NCI-H774 (cell line): ENCODE measurements around the gene HECTD1.
"Not testable (repeated sequence)": the region's sequence is repeated elsewhere in the genome, so short reads cannot be mapped to it uniquely, and the experiment has no call there.

Experiments
- DNase-seq: peaks from one replicate; lab custom pipeline; 2025; lab: John Stamatoyannopoulos, UW

HECTD1 gene

GRCh38 chr14:31207755-31208545, at the start of gene HECTD1:
HECTD1 (minus strand) TSS chr14:31207793; CDS start chr14:31205936, 1,857 bp downstream.
- DNase-seq = peak; percentile 91

DNA sequence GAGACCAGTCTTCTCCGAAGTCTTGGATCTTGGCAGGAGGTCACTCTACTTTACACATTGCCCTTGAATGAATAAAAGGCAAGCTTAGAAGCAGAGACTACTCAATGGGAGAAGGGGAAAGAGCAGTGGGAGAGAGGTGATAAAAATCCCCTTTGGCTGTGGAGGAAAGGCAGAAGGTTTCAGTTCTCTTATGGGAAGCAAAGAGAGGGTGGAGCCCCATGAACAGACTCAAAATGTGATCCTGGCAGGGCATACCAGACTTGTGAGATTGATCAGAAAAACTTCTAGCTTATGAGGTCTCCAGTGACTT, 49.6 kb upstream of the HECTD1 start:
- DNase-seq = no peak

GRCh38 chr14:31256534-31257243, 49.1 kb upstream of the HECTD1 start:
- no peak for DNase-seq

- DNase-seq = not testable (repeated sequence)
These were observed 48.3 kb upstream of the HECTD1 start for GRCh38 chr14:31255918-31256317.

GRCh38 chr14:31255286-31255685, 47.7 kb upstream of the HECTD1 start:
- DNase-seq = no peak

DNA sequence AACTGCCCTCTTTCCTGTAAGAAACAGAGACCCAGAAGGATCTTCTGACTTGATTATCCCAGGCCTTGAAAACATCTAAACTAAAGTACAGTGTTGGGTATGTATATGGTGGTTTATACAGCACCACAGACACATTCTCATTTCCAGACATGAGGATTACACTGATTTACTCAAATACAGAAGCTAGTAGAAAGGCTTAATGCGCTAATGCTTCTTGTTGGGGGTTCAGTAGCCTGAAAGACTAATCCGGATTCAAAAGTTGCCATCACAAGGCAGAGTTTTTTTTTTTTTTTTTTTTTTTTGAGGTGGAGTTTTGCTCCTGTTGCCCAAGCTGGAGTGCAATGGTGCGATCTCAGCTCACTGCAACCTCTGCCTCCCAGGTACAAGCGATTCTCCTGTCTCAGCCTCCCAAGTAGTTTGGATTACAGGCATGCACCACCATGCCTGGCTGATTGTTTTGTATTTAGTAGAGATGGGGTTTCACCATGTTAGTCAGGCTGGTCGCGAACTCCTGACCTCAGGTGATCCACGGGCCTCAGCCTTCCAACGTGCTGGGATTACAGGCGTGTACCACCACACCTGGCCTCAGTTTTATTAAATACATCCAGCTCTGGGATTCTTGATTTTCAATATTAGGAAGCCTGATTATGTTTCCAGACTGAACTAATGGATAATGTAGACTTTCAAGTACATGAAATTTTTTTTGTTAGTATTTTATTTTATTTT, 46.3 kb upstream of the HECTD1 start:
- no peak for DNase-seq

- no peak for DNase-seq
These were observed 45.3 kb upstream of the HECTD1 start for GRCh38 chr14:31252865-31253264.

DNA sequence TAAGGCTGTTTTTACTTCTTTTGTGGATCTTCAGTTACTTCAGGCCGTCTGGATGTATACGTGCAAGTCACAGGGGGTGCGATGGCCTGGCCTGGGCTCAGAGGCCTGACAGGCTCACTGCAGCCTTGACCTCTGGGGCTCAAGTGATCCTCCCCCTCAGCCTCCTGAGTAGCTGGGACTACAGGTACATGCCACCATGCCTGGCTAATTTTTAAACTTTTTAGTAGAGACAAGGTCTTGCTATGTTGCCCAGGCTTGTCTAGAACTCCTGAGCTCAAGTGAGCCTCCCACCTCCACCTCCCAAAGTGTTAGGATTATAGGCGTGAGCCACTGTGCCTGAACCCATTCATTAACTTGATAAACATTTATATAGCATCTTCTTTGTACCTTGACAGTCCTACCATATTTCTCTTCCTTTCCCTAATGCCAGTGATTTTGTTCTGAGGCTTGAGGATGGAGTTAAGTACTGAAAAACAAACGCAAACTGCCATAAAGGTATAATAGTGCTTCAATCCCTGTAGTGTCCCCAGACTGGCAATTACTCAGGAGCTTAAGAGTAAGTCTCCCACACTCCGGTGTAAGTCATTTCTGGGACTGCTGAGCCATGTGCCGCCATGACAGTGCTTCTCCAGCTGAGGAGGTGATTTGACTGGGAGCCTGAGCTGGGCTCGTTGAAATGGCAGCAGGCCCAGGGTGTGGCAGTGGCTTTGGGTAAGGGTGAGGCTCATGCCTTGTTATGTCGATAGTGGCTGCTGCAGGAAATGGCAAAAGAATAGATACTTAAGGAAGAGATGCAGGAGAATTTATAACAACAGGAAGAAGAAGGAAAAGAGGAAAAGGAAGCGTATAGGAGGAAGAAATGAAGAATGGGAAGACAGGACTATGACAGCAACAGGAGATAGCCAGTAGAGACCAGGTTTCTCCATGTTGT, 43.7 kb upstream of the HECTD1 start:
- no peak for DNase-seq

GRCh38 chr14:31244626-31245025, 37.0 kb upstream of the HECTD1 start:
- DNase-seq = no peak

- no peak for DNase-seq
These were observed 36.3 kb upstream of the HECTD1 start for GRCh38 chr14:31243860-31244259.

DNA sequence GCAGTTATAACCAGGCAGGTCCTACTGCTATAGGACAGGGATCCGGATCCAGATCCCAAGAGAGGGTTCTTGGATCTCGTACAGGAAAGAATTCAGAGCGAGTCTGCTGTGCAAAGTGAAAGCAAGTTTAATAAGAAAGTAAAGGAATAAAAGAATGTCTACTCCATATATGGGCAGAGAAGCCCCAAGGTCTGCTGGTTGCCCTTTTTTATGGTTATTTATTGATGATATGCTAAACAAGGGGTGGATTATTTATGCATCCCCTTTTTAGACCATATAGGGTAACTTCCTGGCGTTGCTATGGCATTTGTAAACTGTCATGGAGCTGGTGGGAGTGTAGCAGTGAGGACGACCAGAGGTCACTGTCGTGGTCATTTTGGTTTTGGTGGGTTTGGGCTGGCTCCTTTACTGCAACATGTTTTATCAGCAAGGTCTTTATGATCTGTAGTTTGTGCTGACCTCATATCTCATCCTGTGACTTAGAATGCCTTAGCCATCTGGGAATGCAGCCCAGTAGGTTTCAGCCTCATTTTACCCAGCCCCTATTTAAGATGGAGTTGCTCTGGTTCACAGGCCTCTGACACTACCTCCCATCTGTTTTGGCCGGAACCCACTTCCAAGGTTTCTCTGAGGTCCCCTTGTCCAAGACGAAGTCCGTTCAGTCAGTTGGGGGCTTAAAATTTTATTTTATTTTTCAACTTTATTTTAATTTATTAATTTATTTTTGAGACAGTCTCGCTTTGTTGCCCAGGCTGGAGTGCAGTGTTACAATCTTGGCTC, 34.8 kb upstream of the HECTD1 start:
- not testable (repeated sequence) for DNase-seq

- no peak for DNase-seq
These were observed 34.0 kb upstream of the HECTD1 start for GRCh38 chr14:31241450-31242114.

GRCh38 chr14:31239741-31240140, 32.1 kb upstream of the HECTD1 start:
- no peak for DNase-seq

GRCh38 chr14:31235462-31235861, 27.9 kb upstream of the HECTD1 start:
- DNase-seq = no peak

GRCh38 chr14:31232081-31232480, 24.5 kb upstream of the HECTD1 start:
- DNase-seq = no peak

DNA sequence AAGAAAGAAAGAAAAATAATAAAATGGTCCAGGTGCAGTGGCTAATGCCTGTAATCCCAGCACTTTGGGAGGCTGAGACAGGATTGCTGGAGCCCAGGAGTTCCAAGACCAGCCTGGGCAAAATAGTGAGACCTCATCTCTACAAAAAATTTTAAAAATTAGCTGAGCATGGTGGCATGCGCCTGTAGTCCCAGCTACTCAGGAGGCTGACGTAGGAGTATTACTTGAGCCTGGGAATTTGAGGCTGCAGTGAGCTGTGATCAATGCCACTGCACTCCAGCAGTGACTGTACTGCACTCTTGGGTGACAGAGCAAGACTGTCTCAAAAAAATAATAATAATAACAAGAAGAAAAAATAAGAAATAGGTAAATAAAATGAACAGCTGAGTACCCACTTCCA, 23.7 kb upstream of the HECTD1 start:
- DNase-seq = not testable (repeated sequence)

DNA sequence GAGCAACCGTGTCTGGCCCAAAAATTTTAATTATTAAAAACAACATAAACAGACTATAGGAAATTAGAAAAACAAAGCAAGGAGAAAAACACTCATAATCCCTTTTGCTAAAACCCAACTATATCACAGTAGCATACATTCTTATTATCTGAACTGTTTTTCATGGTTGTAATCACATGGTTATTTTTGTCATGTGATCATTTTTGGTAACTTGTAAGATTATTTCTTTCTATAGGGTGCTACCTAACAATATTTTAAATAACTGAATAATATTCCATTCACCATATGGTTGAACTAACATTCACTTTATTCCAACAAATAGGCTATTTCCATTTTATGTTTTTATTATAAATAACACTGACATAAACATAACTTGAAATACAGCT, 23.0 kb upstream of the HECTD1 start:
- DNase-seq = no peak

- peak; percentile 80 for DNase-seq
These were observed 22.3 kb upstream of the HECTD1 start for GRCh38 chr14:31229638-31230572.

DNA sequence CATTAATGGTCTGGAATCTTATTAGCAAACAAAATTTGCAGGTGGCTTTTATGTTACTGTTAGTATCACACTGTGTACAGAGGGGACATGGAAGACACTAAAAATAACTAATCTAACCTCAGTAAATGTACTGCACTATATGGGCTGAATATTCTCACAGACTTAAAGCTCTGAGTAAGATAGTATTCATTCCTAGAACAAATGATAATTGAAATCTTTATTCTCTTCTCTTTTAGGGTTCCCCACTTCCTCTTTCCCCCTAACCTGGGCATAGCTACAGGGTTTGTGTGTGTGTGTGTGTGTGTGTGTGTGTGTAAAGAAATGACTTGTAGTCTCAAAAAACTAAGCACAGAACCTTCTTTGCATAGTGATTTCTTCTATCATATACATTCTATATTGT, 21.4 kb upstream of the HECTD1 start:
- no peak for DNase-seq
